Karpas-422 (cell line): Measurements from ENCODE around the gene CROT. TPM values are rescaled to one million over a fixed set of nuclear protein-coding genes. Genes with fewer than 3 reads are reported as not detected.

Source experiments
- DNase-seq: peaks from one replicate; pipeline ENCODE4 v3.0.0-alpha.2; 2015
- H2AFZ ChIP-seq: fragments of 200-600 bp; sonication (generic); 2 replicates; pipeline ENCODE4 v1.6.1; 2014; ENCODE audit warnings: antibody characterized with exemption, low read length, mixed read lengths
- H3K27ac ChIP-seq: fragments of 200-600 bp; sonication (generic); 2 replicates; pipeline ENCODE4 v1.5.1; 2014; ENCODE audit warnings: mild to moderate bottlenecking, low read length, moderate library complexity
- H3K27me3 ChIP-seq: fragments of 200-600 bp; sonication (generic); 2 replicates; pipeline ENCODE4 v1.6.1; 2014; ENCODE audit warnings: low read length, mixed read lengths
- H3K36me3 ChIP-seq: fragments of 200-600 bp; sonication (generic); 2 replicates; pipeline ENCODE4 v1.6.1; 2014; ENCODE audit warnings: low read length, mixed read lengths; ENCODE audit not compliant: insufficient read depth
- H3K4me1 ChIP-seq: fragments of 200-600 bp; sonication (generic); 2 replicates; pipeline ENCODE4 v1.6.1; 2014; ENCODE audit warnings: mild to moderate bottlenecking, low read length, mixed read lengths
- H3K4me2 ChIP-seq: fragments of 200-600 bp; sonication (generic); 2 replicates; pipeline ENCODE4 v1.6.1; 2014; ENCODE audit warnings: low read length, low read depth, mild to moderate bottlenecking; ENCODE audit not compliant: poor library complexity, severe bottlenecking
- H3K4me3 ChIP-seq: fragments of 200-600 bp; sonication (generic); 2 replicates; pipeline ENCODE4 v1.5.1; 2014; ENCODE audit warnings: mild to moderate bottlenecking, antibody characterized with exemption, low read length, mixed read lengths
- H3K79me2 ChIP-seq: fragments of 200-600 bp; sonication (generic); 2 replicates; pipeline ENCODE4 v1.6.1; 2014; ENCODE audit warnings: mild to moderate bottlenecking, low read length, mixed read lengths
- H3K9ac ChIP-seq: fragments of 200-600 bp; sonication (generic); 2 replicates; pipeline ENCODE4 v1.6.0; 2014; ENCODE audit warnings: low read length
- H3K9me2 ChIP-seq: fragments of 200-600 bp; sonication (generic), shearing (Covaris generic); replicated peaks from 2 replicates; pipeline ENCODE4 v1.6.0; 2014; ENCODE audit warnings: mild to moderate bottlenecking, low read length, moderate library complexity; ENCODE audit not compliant: insufficient read depth
- H3K9me3 ChIP-seq: fragments of 300-700, 200-600 bp; sonication (generic); 2 replicates; pipeline ENCODE4 v1.6.1; 2014; ENCODE audit warnings: low read length, mixed read lengths
- H4K20me1 ChIP-seq: fragments of 200-600 bp; sonication (generic); 2 replicates; pipeline ENCODE4 v1.6.1; 2014; ENCODE audit warnings: mild to moderate bottlenecking, antibody characterized with exemption, low read length, low read depth; ENCODE audit not compliant: insufficient read depth
- total RNA-seq: library from RNA; depleted of rRNA; stranded (reverse); fragments of >200 nt; shearing (Covaris generic); gene quantifications from 2 replicates; pipeline ENCODE4 v1.2.3, GENCODE V29; 2014; ENCODE audit warnings: low replicate concordance

CROT gene
- total RNA-seq, 1 experiment from 2014 or later: 15.3 TPM

DNA sequence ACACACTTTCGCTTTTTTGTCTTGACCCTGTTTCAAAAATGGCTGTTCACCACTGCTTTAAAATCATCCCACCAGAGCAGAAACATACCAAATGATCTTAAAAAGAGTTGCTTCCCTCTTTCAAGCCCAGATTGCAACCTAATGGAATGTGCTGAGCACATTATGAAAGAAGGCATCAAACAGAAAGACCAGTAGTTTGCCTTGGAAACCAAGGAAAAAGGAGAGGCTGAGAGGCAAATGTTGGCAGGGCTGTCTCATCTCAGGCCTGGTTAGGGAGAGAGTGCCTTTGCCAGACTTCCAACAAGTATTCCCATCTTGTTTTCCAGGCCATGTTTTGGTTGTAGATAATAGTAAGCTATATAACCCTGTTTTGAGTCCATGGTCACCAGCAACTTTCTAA lies 65.7 kb downstream of the CROT start:
- Histone ChIP-seq H3K4me3 (no peak overlapping the region), H3K4me1 (no peaks in the 10 kb centered on the region), H4K20me1 (no peaks in the 10 kb centered on the region), H3K9me2 (no peaks in the 10 kb centered on the region), H3K27me3 (no peaks in the 10 kb centered on the region), H3K27ac (no peak overlapping the region), H2AFZ (no peak overlapping the region), H3K36me3 (no peaks in the 10 kb centered on the region), H3K79me2 (no peaks in the 10 kb centered on the region), H3K9me3 (no peaks in the 10 kb centered on the region), H3K9ac (no peak overlapping the region), H3K4me2 (no peak overlapping the region)
- no peak for DNase-seq

DNA sequence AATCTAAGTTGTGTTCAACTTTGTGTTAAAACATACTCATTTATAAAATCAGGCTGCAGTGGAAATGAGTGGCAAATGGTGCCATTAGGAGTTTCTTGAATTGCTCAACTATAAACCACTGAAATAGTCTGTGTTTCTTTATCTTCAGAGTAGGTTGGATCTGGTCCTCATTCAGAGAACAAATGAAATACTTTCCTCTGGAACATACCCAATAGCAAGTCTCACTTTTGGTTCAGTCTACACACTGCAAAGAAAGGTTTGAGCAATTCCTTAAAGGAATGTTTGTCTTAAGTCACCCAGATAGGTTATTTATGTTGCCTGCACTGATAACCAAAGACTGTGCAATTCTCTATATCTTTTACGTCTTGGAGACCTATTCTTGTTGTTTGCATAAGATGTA lies 67.6 kb downstream of the CROT start:
- H3K27me3 ChIP-seq: no peaks in the 10 kb centered on the region
- H4K20me1 ChIP-seq: no peaks in the 10 kb centered on the region
- no peaks in the 10 kb centered on the region for H3K79me2 ChIP-seq
- H3K9me2 ChIP-seq: no peaks in the 10 kb centered on the region
- DNase-seq: no peak
- no peaks in the 10 kb centered on the region for H3K4me1 ChIP-seq
- no peaks in the 10 kb centered on the region for H3K36me3 ChIP-seq
- H2AFZ ChIP-seq: no peak overlapping the region
- no peak overlapping the region for H3K4me3 ChIP-seq
- no peak overlapping the region for H3K4me2 ChIP-seq
- H3K9me3 ChIP-seq: no peaks in the 10 kb centered on the region
- no peak overlapping the region for H3K27ac ChIP-seq
- H3K9ac ChIP-seq: no peak overlapping the region

DNA sequence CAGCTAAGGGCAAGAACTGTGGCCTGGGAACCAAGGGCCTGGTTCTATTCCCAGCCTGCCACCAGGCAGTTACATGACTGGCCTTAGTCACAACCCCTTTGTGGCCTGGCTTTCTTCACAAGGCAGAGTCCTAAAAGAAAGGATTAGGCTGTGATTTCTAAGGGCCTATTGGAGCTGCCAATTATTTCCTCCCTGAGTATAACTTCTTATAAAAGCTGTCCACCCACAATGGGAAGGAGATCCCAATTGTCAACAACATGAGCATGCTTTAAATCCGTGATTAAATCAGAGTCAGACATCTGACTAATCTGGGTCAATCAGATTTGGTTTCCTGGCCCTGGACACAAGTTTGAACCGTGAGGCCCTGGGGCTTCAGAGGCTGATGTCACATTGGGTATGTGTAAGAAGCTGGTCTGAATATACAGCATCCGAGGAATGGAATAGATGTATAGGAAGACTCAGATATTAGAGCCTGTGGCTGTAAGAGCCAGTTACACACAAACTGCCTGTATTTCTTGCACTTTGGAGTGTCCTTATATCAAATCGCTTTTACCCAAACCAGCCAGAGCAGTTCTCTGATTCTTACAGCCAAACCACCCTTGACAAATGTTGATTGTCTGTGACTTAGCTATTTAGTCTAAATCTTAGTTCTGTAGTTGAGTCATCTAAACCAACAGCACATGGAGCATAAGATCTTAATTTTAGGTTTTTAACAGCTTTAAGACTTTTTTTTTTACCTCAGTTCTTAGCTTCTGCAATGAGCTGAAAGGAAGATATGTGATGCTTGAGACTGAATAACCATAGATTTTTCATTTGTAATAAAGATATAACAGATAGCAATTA lies 68.7 kb downstream of the CROT start:
- no peak overlapping the region for H3K4me2 ChIP-seq
- no peak overlapping the region for H3K4me3 ChIP-seq
- H2AFZ ChIP-seq: no peak overlapping the region
- no peaks in the 10 kb centered on the region for H3K9me2 ChIP-seq
- H3K79me2 ChIP-seq: no peaks in the 10 kb centered on the region
- H3K9ac ChIP-seq: no peak overlapping the region
- no peaks in the 10 kb centered on the region for H4K20me1 ChIP-seq
- no peak for DNase-seq
- H3K27ac ChIP-seq: no peak overlapping the region
- H3K36me3 ChIP-seq: no peaks in the 10 kb centered on the region
- no peaks in the 10 kb centered on the region; the same call in 1 of the 2 replicates for H3K4me1 ChIP-seq
- H3K27me3 ChIP-seq: no peaks in the 10 kb centered on the region
- no peaks in the 10 kb centered on the region for H3K9me3 ChIP-seq

DNA sequence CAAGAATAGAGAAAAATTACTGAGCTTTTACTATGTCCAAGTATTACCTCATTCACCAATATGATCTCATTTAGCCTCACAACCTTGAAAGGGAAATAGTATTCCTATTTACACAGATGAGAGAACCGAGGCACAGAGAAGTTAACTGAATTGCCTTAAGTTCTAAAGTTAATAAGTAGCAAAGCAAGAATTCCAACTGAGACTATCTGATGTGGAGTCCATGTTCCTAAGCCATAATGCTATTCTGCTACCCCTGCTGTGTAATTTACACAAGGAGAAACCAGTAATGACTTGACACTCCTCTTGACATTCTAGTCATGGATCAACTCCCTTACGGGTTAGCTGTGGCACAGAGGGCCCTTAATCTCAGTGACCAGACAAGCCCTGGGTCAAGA lies 69.3 kb downstream of the CROT start:
- H3K4me1 ChIP-seq: peaks cover 1% of the 10 kb centered on the region
- no peak for DNase-seq

DNA sequence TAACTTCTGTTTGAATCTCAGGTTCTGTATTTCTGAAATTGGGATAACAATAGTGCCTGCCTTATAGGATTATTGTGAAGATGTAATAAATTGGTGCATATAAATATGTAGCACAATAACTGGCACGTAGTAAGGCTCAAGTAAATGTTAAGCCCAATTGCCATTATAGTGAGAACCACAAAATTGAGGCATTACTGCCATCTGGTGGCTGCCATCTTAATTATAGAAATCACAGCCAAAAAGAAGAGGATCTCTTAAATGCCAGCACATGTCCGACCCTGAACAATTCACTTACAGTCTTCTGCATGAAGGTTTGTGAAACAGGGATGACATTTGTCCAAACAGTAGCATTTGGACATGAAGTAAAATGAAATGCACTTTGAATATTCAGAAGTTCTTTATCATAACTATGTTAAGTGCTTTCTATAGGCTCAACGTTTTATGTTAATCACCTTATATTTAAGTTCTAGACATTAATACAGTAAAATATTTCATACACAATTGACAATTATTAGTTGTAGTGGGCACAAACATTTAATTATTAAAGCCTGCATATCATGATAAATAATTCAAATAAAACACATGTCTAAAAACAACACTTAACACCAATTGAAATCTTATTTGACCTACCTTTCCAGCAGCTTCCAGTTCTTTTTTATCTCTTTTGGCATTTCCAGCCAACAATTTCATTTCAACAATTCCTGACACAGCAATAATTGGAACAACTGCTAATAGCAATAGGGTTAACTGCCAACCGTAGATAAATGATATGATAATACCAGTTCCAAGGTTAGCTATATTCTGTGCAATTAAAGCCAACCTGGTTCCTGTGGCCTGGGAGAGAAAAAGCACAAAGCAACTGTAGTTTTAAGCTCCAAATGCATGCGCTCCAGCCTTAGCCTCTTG lies 71.5 kb downstream of the CROT start:
- DNase-seq: peak; percentile 89
- no peak overlapping the region for H3K27ac ChIP-seq
- no peaks in the 10 kb centered on the region for H3K9me2 ChIP-seq
- H3K4me2 ChIP-seq: no peak overlapping the region
- no peaks in the 10 kb centered on the region for H4K20me1 ChIP-seq
- H3K27me3 ChIP-seq: no peaks in the 10 kb centered on the region
- no peak overlapping the region for H3K9ac ChIP-seq
- H3K4me3 ChIP-seq: no peak overlapping the region
- no peaks in the 10 kb centered on the region for H3K9me3 ChIP-seq
- no peaks in the 10 kb centered on the region for H3K79me2 ChIP-seq
- no peaks in the 10 kb centered on the region for H3K36me3 ChIP-seq
- H2AFZ ChIP-seq: no peak overlapping the region
- peaks cover 9% of the 10 kb centered on the region for H3K4me1 ChIP-seq

More for the DNA sequence above, 69.3 kb downstream of the CROT start:
- no peak overlapping the region for H3K27ac ChIP-seq
- no peaks in the 10 kb centered on the region for H3K27me3 ChIP-seq
- no peak overlapping the region for H3K9ac ChIP-seq
- H4K20me1 ChIP-seq: no peaks in the 10 kb centered on the region
- no peaks in the 10 kb centered on the region for H3K9me3 ChIP-seq
- H3K79me2 ChIP-seq: no peaks in the 10 kb centered on the region
- no peak overlapping the region for H3K4me2 ChIP-seq
- no peak overlapping the region for H3K4me3 ChIP-seq
- H2AFZ ChIP-seq: no peak overlapping the region
- no peaks in the 10 kb centered on the region for H3K9me2 ChIP-seq
- no peaks in the 10 kb centered on the region for H3K36me3 ChIP-seq

DNA sequence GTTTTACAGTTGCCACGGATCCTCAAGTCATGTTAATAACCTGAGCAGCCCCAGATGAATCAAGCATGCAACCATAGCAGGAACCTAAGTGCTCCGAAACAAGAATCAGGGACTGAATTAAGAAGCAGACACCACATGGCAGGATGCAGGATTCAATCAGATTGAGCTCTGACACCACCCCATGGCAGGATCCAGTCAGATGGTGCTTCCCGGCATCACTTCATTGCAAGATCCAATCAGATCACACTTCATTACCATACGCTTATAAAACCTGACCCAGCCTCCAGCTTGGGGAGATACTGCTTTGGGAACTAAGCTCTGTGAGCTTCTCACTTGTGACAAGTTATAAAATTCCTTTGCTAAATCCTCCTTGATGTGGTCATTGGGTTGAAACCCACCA lies 74.7 kb downstream of the CROT start:
- peak overlapping the region; percentile 9 for H3K4me2 ChIP-seq
- no peak overlapping the region for H3K27ac ChIP-seq
- no peaks in the 10 kb centered on the region for H3K27me3 ChIP-seq
- H2AFZ ChIP-seq: 0 out of 2 replicates have a peak overlapping the region, but pooled peaks have one; percentile 13
- no peaks in the 10 kb centered on the region for H3K36me3 ChIP-seq
- no peaks in the 10 kb centered on the region for H3K9me2 ChIP-seq
- H3K4me3 ChIP-seq: no peak overlapping the region
- peaks cover 11% of the 10 kb centered on the region for H3K4me1 ChIP-seq
- no peak overlapping the region for H3K9ac ChIP-seq
- H4K20me1 ChIP-seq: no peaks in the 10 kb centered on the region
- no peaks in the 10 kb centered on the region for H3K79me2 ChIP-seq
- DNase-seq: peak; percentile 65
- H3K9me3 ChIP-seq: no peaks in the 10 kb centered on the region

DNA sequence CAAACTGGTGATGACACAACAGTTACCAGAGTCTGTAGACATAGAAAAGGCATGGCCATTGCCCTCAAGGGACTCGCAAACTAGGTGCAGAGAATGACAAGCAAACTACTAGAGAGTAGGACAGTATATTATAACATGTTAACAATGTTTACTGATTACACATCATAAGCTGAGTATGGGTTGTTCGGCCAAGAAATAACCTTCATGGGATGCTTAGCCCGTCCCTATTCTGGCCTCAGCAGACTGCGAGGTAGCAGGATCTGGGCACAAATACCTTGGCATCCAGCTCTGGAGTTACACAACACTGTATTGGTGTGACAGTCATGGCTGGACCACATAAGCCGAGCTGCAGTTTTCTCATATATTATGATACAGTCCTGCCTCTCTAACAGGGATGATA lies 78.6 kb downstream of the CROT start:
- Histone ChIP-seq H3K79me2 (no peaks in the 10 kb centered on the region), H3K9me3 (no peaks in the 10 kb centered on the region), H3K36me3 (no peaks in the 10 kb centered on the region), H3K27ac (no peak overlapping the region), H2AFZ (no peak overlapping the region), H3K27me3 (no peaks in the 10 kb centered on the region), H3K4me3 (no peak overlapping the region), H3K9ac (no peak overlapping the region), H3K9me2 (no peaks in the 10 kb centered on the region), H3K4me2 (no peak overlapping the region), H4K20me1 (no peaks in the 10 kb centered on the region), H3K4me1 (peaks cover 22% of the 10 kb centered on the region)
- DNase-seq: no peak

DNA sequence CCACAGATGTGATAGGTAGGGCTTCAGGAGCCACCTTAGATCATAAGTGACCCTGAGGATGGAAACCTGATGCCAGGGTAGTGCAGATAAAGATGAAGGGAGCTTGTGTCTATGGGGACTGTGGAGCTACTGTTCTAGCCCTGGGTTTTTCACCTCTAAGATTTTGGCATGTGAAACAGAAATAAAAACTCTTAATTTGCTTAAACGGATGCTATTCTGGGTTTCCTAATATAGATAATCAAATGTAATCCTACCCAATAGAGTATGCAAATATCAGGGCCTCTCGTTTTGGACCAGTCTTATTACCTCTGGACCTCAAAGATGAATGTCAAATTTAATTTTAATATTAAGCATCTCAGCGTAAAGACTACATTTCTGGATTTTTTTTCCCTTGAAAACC lies 80.7 kb downstream of the CROT start:
- peaks cover 14% of the 10 kb centered on the region for H3K4me1 ChIP-seq
- no peaks in the 10 kb centered on the region for H3K9me3 ChIP-seq
- no peaks in the 10 kb centered on the region for H3K27me3 ChIP-seq
- H3K79me2 ChIP-seq: no peaks in the 10 kb centered on the region
- peak; percentile 66 for DNase-seq
- H3K4me2 ChIP-seq: peak overlapping the region; percentile 52
- H3K9me2 ChIP-seq: no peaks in the 10 kb centered on the region
- no peak overlapping the region for H3K9ac ChIP-seq
- H3K27ac ChIP-seq: no peak overlapping the region
- H2AFZ ChIP-seq: no peak overlapping the region
- H3K4me3 ChIP-seq: 0 out of 2 replicates have a peak overlapping the region, but pooled peaks have one; percentile 31
- H4K20me1 ChIP-seq: no peaks in the 10 kb centered on the region
- no peaks in the 10 kb centered on the region for H3K36me3 ChIP-seq
